ENCODE data around the gene CELF3.

Gene CELF3

DNA sequence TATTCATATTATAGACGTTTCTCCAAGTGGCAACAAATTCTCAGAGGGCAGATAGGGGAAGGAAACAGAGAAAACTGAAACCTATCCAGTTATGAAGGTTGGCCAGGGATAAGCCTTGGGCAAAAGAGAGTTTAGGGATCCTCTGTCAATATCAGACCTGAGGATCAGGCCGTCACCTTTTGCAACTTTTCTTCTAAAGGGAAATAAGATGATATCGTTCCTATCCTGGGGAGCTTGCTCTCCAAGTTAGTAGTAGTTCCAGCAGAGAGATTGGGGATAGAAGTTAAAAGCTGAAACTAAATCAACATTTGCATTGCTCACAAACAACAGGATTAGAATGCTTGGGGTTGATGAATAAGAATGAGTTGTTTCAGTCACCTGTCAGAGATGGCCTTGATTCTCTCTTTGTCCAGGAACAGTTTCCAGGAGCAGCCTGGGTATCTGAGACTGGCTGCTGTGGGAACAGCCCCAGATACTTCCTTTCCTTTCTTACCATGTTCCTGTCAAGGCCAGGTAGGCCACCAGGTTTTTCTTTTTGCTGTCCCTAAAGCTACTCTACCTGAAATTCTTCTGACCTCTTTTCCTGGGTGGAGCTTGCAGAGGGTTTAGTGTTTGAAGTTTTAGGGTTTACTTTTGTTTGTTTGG, 7.2 kb upstream of the CELF3 start:
- H4K8ac ChIP-seq (ENCODE audit: low read depth, low read length): no peak overlapping the region
- peaks cover 25% of the 10 kb centered on the region for H3K27me3 ChIP-seq (ENCODE audit: insufficient read depth, low read length)
- no peak overlapping the region for H3K4me3 ChIP-seq (ENCODE audit: low read depth, low read length)
- no peak overlapping the region for H2BK12ac ChIP-seq (ENCODE audit: low read length)
- no CpG with 5 or more reads among the region's 3 CpGs for WGBS (ENCODE audit: extremely low coverage, insufficient coverage, insufficient read length)
- no peak overlapping the region for H3K9ac ChIP-seq (ENCODE audit: low read length)
- no peaks in the 10 kb centered on the region for H3K79me1 ChIP-seq (ENCODE audit: low read length)
- no peak overlapping the region for H3K27ac ChIP-seq (ENCODE audit: low read depth, low read length)
- H3K18ac ChIP-seq (ENCODE audit: low read length): no peak overlapping the region
- peaks cover 3% of the 10 kb centered on the region in 2 experiments for H3K4me1 ChIP-seq (ENCODE audit: control insufficient read depth in 1 of 2, insufficient read depth in 2 of 2, low read length in 2 of 2)
- H3K36me3 ChIP-seq (ENCODE audit: control insufficient read depth in 1 of 2, insufficient read depth in 2 of 2, low read length in 2 of 2): no peaks in the 10 kb centered on the region
- H3K23ac ChIP-seq (ENCODE audit: low read length): no peak overlapping the region
- H2AFZ ChIP-seq (ENCODE audit: insufficient read depth, low read length, poor library complexity): no peak overlapping the region
- H4K12ac ChIP-seq (ENCODE audit: low read depth, low read length): no peak overlapping the region
- no peak overlapping the region for H3K14ac ChIP-seq (ENCODE audit: low read length)
- H3K4me2 ChIP-seq (ENCODE audit: low read length): no peak overlapping the region
- no peak overlapping the region for H2BK120ac ChIP-seq (ENCODE audit: insufficient read depth, low read length, poor library complexity)
- no peak overlapping the region for H3K4ac ChIP-seq (ENCODE audit: low read depth, low read length)
- H2BK5ac ChIP-seq (ENCODE audit: low read depth, low read length, poor library complexity): no peak overlapping the region
- no peak for DNase-seq
- no peak overlapping the region for H2AK5ac ChIP-seq (ENCODE audit: low read length)
- no peaks in the 10 kb centered on the region for H3K9me3 ChIP-seq (ENCODE audit: insufficient read depth, low read depth, low read length)
- H3K79me2 ChIP-seq (ENCODE audit: control insufficient read depth, insufficient read depth, low read length, poor library complexity): no peaks in the 10 kb centered on the region
- H4K91ac ChIP-seq (ENCODE audit: low read depth, low read length): no peak overlapping the region

DNA sequence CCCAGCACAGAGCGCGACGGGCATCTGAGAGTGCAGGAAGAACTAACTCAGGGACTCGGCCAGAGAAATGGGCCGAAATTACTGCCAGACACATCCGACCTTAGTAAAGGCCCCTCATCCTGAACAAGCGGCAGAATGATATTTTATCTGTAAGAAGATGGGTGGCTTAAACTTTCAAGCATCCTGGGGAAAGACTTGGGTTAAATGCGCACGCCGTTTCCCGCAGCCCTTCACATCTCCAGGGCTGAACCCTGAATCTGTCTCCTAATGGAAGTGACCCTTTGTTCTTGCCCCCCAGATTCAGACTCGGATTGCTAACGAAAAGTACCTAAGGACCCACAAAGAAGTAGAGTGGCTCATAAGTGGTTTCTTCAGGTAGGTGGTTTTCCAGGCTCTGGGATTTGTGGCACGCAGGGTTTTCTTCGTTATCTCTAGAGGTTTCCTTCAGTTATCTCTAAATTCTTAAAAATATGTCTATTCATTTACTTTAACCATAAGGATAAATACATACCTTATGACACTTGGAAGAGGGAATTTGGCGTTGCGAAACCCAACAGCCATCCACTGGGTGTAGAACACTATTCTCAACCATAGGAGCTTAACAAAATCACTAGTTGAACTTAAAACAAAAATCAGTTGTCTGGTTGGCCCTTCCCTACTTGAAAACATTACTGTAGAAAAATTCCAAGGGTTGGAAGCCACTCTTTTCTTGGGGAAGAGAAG, 5.3 kb upstream of the CELF3 start:
- no peak overlapping the region for H2AK5ac ChIP-seq (ENCODE audit: low read length)
- H3K4me1 ChIP-seq (ENCODE audit: control insufficient read depth in 1 of 2, insufficient read depth in 2 of 2, low read length in 2 of 2): peaks cover 3% of the 10 kb centered on the region in 2 experiments
- no peak overlapping the region for H2AFZ ChIP-seq (ENCODE audit: insufficient read depth, low read length, poor library complexity)
- H3K14ac ChIP-seq (ENCODE audit: low read length): no peak overlapping the region
- H3K4me3 ChIP-seq (ENCODE audit: low read depth, low read length): no peak overlapping the region
- no peak overlapping the region for H2BK120ac ChIP-seq (ENCODE audit: insufficient read depth, low read length, poor library complexity)
- H4K12ac ChIP-seq (ENCODE audit: low read depth, low read length): no peak overlapping the region
- no CpG with 5 or more reads among the region's 17 CpGs for WGBS (ENCODE audit: extremely low coverage, insufficient coverage, insufficient read length)
- H3K4ac ChIP-seq (ENCODE audit: low read depth, low read length): no peak overlapping the region
- H3K23ac ChIP-seq (ENCODE audit: low read length): no peak overlapping the region
- H3K79me1 ChIP-seq (ENCODE audit: low read length): no peaks in the 10 kb centered on the region
- H3K79me2 ChIP-seq (ENCODE audit: control insufficient read depth, insufficient read depth, low read length, poor library complexity): no peaks in the 10 kb centered on the region
- H3K9me3 ChIP-seq (ENCODE audit: insufficient read depth, low read depth, low read length): no peaks in the 10 kb centered on the region
- no peak overlapping the region for H4K8ac ChIP-seq (ENCODE audit: low read depth, low read length)
- H3K27ac ChIP-seq (ENCODE audit: low read depth, low read length): no peak overlapping the region
- H3K36me3 ChIP-seq (ENCODE audit: control insufficient read depth in 1 of 2, insufficient read depth in 2 of 2, low read length in 2 of 2): no peaks in the 10 kb centered on the region
- H3K27me3 ChIP-seq (ENCODE audit: insufficient read depth, low read length): peaks cover 32% of the 10 kb centered on the region
- H2BK5ac ChIP-seq (ENCODE audit: low read depth, low read length, poor library complexity): no peak overlapping the region
- no peak overlapping the region for H4K91ac ChIP-seq (ENCODE audit: low read depth, low read length)
- H3K4me2 ChIP-seq (ENCODE audit: low read length): peak overlapping the region; percentile 67
- peak; percentile 84 to 92 for DNase-seq
- H3K18ac ChIP-seq (ENCODE audit: low read length): no peak overlapping the region
- no peak overlapping the region for H2BK12ac ChIP-seq (ENCODE audit: low read length)
- no peak overlapping the region for H3K9ac ChIP-seq (ENCODE audit: low read length)

GRCh38 chr1:151720974-151721787, 4.6 kb upstream of the CELF3 start, which contains the start of gene RIIAD1:
TSS of gene RIIAD1 (plus strand) at chr1:151721522. CDS start at chr1:151721537, 15 bp downstream.
- Histone ChIP-seq H3K9me3 (ENCODE audit: insufficient read depth, low read depth, low read length) (no peaks in the 10 kb centered on the region), H4K91ac (ENCODE audit: low read depth, low read length) (no peak within 1 kb of the TSS), H3K4me2 (ENCODE audit: low read length) (peak within 1 kb of the TSS; percentile 67), H3K27ac (ENCODE audit: low read depth, low read length) (no peak within 1 kb of the TSS), H3K27me3 (ENCODE audit: insufficient read depth, low read length) (peaks cover 32% of the 10 kb centered on the region), H2BK120ac (ENCODE audit: insufficient read depth, low read length, poor library complexity) (no peak within 1 kb of the TSS), H3K14ac (ENCODE audit: low read length) (no peak within 1 kb of the TSS), H3K79me2 (ENCODE audit: control insufficient read depth, insufficient read depth, low read length, poor library complexity) (no peaks in the 10 kb centered on the region), H3K4me3 (ENCODE audit: low read depth, low read length) (no peak within 1 kb of the TSS), H2AFZ (ENCODE audit: insufficient read depth, low read length, poor library complexity) (no peak within 1 kb of the TSS), H3K4me1 (ENCODE audit: control insufficient read depth in 1 of 2, insufficient read depth in 2 of 2, low read length in 2 of 2) (peaks cover 3% of the 10 kb centered on the region in 2 experiments), H4K12ac (ENCODE audit: low read depth, low read length) (no peak within 1 kb of the TSS), H3K23ac (ENCODE audit: low read length) (no peak within 1 kb of the TSS), H3K36me3 (ENCODE audit: control insufficient read depth in 1 of 2, insufficient read depth in 2 of 2, low read length in 2 of 2) (no peaks in the 10 kb centered on the region), H4K8ac (ENCODE audit: low read depth, low read length) (no peak within 1 kb of the TSS), H3K9ac (ENCODE audit: low read length) (no peak within 1 kb of the TSS), H3K79me1 (ENCODE audit: low read length) (no peaks in the 10 kb centered on the region), H2BK12ac (ENCODE audit: low read length) (no peak within 1 kb of the TSS), H2AK5ac (ENCODE audit: low read length) (no peak within 1 kb of the TSS), H2BK5ac (ENCODE audit: low read depth, low read length, poor library complexity) (no peak within 1 kb of the TSS), H3K18ac (ENCODE audit: low read length) (no peak within 1 kb of the TSS), H3K4ac (ENCODE audit: low read depth, low read length) (no peak within 1 kb of the TSS)
- no CpG with 5 or more reads among the region's 44 CpGs for WGBS (ENCODE audit: extremely low coverage, insufficient coverage, insufficient read length)
- DNase-seq: no peak

DNA sequence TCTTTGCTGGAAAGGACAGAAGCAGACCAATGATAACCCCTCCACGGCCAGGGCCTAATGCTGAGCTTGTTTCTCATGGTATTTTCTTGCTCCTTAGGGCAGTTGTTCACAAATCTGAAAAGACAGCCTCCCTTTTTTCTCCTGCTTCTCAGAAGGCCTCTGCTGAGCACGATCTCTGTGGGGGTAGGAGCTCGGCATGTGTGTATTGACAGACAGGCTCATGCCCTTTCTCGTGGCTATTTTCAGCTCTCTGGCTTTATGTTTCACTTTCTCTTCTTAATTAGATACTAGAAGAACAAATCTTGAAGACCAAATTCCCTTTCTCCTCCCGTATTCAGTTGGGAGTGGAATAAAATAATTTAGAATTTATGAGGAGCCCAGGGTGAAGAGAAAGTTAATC, 4.0 kb upstream of the CELF3 start:
- no peak overlapping the region for H2AFZ ChIP-seq (ENCODE audit: insufficient read depth, low read length, poor library complexity)
- no peak overlapping the region for H2BK12ac ChIP-seq (ENCODE audit: low read length)
- H3K9ac ChIP-seq (ENCODE audit: low read length): no peak overlapping the region
- H3K36me3 ChIP-seq (ENCODE audit: control insufficient read depth in 1 of 2, insufficient read depth in 2 of 2, low read length in 2 of 2): no peaks in the 10 kb centered on the region
- no peaks in the 10 kb centered on the region for H3K79me2 ChIP-seq (ENCODE audit: control insufficient read depth, insufficient read depth, low read length, poor library complexity)
- H3K14ac ChIP-seq (ENCODE audit: low read length): no peak overlapping the region
- H2BK120ac ChIP-seq (ENCODE audit: insufficient read depth, low read length, poor library complexity): no peak overlapping the region
- no peak overlapping the region for H3K4ac ChIP-seq (ENCODE audit: low read depth, low read length)
- no peak overlapping the region for H3K4me3 ChIP-seq (ENCODE audit: low read depth, low read length)
- H4K8ac ChIP-seq (ENCODE audit: low read depth, low read length): no peak overlapping the region
- no peak overlapping the region for H3K4me2 ChIP-seq (ENCODE audit: low read length)
- peaks cover 3% of the 10 kb centered on the region in 2 experiments for H3K4me1 ChIP-seq (ENCODE audit: control insufficient read depth in 1 of 2, insufficient read depth in 2 of 2, low read length in 2 of 2)
- no peak overlapping the region for H2AK5ac ChIP-seq (ENCODE audit: low read length)
- no CpG with 5 or more reads among the region's 5 CpGs for WGBS (ENCODE audit: extremely low coverage, insufficient coverage, insufficient read length)
- H4K12ac ChIP-seq (ENCODE audit: low read depth, low read length): no peak overlapping the region
- no peak overlapping the region for H3K27ac ChIP-seq (ENCODE audit: low read depth, low read length)
- no peak overlapping the region for H4K91ac ChIP-seq (ENCODE audit: low read depth, low read length)
- no peak overlapping the region for H2BK5ac ChIP-seq (ENCODE audit: low read depth, low read length, poor library complexity)
- peaks cover 36% of the 10 kb centered on the region for H3K27me3 ChIP-seq (ENCODE audit: insufficient read depth, low read length)
- no peak overlapping the region for H3K18ac ChIP-seq (ENCODE audit: low read length)
- H3K79me1 ChIP-seq (ENCODE audit: low read length): no peaks in the 10 kb centered on the region
- DNase-seq: no peak
- no peaks in the 10 kb centered on the region for H3K9me3 ChIP-seq (ENCODE audit: insufficient read depth, low read depth, low read length)
- no peak overlapping the region for H3K23ac ChIP-seq (ENCODE audit: low read length)
